HG03280 (cell line): ENCODE results near the gene CPXM1.

Experiments used
- ATAC-seq: cut with Tn5 transposase; IDR thresholded peaks from one replicate; pipeline ENCODE4 v1.9.1; 2021; ENCODE audit warnings: mild to moderate bottlenecking, moderate library complexity; ENCODE audit not compliant: unreplicated experiment

CPXM1 gene

GRCh38 chr20:2804041-2804828, 3.8 kb upstream of the CPXM1 start:
- no peak for ATAC-seq

GRCh38 chr20:2801286-2801728, 880 bp upstream of the CPXM1 start:
- ATAC-seq = peak; percentile 9

- ATAC-seq = peak; percentile 21
Observed at GRCh38 chr20:2799688-2800520, 523 bp downstream of the CPXM1 start.

GRCh38 chr20:2799271-2799670, 1.2 kb downstream of the CPXM1 start:
- no peak for ATAC-seq

- ATAC-seq = no peak
Observed at GRCh38 chr20:2798814-2799213, 1.6 kb downstream of the CPXM1 start.

- ATAC-seq = no peak
Observed at GRCh38 chr20:2798095-2798805, 2.2 kb downstream of the CPXM1 start.

GRCh38 chr20:2797136-2797983, 3.1 kb downstream of the CPXM1 start:
- no peak for ATAC-seq

- no peak for ATAC-seq
Observed at GRCh38 chr20:2796011-2796660, 4.3 kb downstream of the CPXM1 start.

GRCh38 chr20:2795451-2795850, 5.0 kb downstream of the CPXM1 start:
- ATAC-seq = no peak

- ATAC-seq = no peak
Observed at GRCh38 chr20:2794866-2795447, 5.5 kb downstream of the CPXM1 start.

GRCh38 chr20:2794202-2794748, 6.2 kb downstream of the CPXM1 start:
- no peak for ATAC-seq

- no peak for ATAC-seq
Observed at GRCh38 chr20:2793471-2793870, 7.0 kb downstream of the CPXM1 start.

GRCh38 chr20:2783908-2784566, 16.4 kb downstream of the CPXM1 start:
- no peak for ATAC-seq

- ATAC-seq = no peak
Observed at GRCh38 chr20:2780948-2781347, 19.5 kb downstream of the CPXM1 start.

GRCh38 chr20:2778602-2779321, 21.7 kb downstream of the CPXM1 start:
- ATAC-seq = no peak

GRCh38 chr20:2775139-2775538, 25.3 kb downstream of the CPXM1 start:
- ATAC-seq = no peak

- no peak for ATAC-seq
Observed at GRCh38 chr20:2773812-2774211, 26.6 kb downstream of the CPXM1 start.

GRCh38 chr20:2771631-2772080, 28.8 kb downstream of the CPXM1 start:
- ATAC-seq = no peak
